Measurements from ENCODE around the gene RAC2.
"Not testable (repeated sequence)": the region's sequence is repeated elsewhere in the genome, so short reads cannot be mapped to it uniquely, and the experiment has no call there.

The RAC2 gene

DNA sequence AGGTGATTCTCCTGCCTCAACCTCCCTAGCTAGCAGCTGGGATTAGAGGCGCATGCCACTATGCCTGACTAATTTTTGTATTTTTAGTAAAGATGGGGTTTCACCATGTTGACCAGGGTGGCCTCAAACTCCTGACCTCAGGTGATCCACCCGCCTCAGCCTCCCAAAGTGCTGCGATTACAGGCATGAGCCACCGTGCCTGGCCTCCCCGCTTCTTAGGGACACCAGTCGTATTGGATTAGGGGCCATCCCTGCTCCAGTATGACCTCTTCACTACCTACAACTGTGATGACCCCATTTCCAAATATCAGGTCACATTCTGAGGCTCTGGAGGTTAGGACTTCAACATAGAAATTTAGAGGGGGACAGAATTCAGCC, 42.6 kb downstream of the RAC2 start:
- DNase-seq = not testable (repeated sequence)

DNA sequence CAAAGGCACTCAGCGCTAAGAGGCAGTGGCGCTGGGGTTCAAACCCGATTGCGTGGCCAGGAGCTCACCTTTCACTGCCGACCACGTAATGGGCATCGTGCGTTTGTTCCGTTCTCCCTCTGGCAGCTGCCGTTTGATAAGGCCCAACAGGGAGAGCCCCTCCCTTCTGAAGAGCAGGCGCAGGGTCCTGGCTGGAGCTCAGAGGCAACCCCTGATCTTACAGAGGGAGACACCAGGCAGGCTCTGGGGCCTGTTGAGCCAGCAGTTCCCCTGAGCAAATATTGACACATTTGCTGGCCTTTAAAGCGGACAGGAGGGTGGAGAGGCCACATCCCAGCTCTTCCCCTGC, 44.3 kb downstream of the RAC2 start:
- DNase-seq = no peak

DNA sequence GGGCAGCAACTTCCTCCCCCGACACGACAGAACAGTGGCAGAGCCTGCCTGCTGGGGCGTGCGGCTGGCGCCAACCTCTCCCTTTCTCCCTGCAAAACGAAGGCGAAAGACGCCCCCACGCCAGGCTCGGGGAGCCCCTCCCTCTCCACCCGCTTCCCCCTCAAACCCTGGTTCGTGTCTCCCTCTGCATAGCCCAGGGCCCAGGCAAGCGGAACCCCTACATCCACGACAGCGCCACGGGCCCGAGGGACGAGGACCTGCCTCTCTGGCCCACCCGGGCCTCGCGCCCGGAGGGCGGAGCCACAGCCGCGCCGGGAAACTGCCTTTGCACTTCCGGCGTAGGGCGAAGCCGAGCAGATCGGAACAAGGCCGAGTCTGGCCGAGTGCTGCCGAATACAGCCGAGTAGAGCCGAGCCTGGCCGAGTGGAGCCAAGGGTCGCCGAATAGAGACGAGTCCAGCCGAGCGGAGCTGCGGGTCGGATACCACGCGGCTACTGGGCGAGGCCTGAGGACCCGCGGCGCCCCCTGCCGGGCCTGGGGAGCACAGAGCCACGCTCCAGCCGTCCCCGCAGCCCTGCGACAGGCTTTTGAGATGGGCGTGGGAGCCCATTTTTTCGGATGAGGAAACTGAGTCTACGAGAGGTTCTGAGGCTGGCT, 44.8 kb downstream of the RAC2 start:
- peak; percentile 98 for DNase-seq

DNA sequence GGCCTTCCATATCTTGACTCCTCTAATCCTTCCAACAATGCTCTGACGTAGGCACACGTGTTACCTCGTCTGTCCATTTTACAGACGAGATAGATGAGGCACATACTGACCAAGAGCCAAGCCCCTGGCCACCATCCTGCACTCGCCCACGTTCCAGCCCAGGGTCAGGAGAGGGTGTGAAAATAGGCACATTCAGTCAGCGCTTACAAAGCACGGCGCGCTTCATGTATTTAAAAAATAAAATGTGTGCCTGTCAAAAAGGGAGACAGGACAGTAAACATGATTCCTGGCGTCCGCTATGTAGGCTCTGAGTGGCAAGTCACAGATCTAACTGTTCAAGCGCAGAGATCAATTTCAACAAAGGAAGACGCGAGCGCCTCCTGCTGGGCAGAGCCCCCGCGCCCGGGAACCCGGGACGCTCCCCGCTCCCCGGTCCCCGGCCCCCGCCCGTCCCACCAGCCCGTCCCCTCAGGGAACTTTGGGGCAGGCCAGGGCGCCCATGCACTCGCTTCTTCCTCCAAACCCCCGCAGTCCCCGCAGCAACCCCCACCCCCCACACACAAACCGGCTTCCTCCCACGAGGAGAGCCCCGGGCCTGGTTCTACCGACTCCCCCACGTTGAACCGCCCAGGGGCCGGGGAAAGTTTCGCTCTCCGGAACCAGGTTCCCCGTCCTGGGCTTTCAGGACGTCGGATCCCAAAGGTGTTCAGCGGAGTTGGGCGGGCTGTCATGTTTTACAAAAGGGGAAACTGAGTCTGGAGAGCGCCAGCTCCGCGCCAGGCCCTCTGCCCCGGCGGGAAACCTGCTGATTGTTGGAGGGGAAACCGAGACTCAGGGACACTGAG, 45.6 kb downstream of the RAC2 start:
- peak; percentile 58 for DNase-seq

GRCh38 chr22:37197451-37198257, 46.4 kb downstream of the RAC2 start:
- peak; percentile 60 for DNase-seq

DNA sequence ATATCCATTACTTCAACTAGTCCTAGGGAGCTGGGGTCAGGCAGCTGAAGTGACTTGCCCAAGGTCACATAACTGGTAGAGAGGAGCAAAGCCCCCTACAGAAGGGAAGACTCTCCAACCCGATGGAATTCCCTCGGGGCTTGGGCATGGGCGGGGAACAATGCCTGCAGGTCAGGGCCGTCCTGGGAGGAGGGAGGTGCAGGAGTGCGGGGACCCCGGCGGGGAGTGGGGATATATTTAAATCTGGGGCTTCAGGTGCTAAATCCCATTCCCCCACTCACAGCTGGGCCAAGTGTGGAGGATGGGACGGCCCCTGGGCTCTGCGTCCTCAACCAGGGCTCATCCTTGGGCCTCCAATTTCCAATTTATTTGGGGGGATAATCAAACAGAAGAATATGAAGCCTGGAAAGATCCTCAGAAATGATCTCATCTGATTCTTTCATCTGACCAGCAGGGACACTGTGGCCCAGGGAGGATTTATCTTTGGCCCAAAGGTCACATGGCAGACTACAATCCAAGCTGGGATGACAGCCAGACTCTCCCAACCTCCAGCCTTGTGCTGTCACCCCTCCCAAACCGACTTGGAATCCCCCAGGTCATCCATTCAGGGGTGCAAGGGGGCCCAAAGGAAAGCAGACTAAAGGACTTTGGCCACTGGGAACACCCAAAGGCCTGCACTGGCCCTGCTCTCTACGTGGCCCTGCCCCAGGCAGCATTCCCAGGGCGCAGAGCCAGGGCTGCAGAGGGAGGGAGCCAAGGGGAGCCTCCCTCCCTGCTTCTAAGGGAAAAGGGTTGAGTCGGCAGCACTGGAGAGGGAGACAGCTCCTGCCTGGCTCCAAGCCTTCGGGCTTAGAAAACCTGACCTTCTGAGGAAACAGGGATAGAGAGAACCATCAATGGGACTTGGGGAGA, 47.3 kb downstream of the RAC2 start:
- DNase-seq = no peak

- no peak for DNase-seq
Measured at GRCh38 chr22:37195921-37196320, 48.1 kb downstream of the RAC2 start.

GRCh38 chr22:37194750-37195149, 49.3 kb downstream of the RAC2 start:
- no peak for DNase-seq

DNA sequence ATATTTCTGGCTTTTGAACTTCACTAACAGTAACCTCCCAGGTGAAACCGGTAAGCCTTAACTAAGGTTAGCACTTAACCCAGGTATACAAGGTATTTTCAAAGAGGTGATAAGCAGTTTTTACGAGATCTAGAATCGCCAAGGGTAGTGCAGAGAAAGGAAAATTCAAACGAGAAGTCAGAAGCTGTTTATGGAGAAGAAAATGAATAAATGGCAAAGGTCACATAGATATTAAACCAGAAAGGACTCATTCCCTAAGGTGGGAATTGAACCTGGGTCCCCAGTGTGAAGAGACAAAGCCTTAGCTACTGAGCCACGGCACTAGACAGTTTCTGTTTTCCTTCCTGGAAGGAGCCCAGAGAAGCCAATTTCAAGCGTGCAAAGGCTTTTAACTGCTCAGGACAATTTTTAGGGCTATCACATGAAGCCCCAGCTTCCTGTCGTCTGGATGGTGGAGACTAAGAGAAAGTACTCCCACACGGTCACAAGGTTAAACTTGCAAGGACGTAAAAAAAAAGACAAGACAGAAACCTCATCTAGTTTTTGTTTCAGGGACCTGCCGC, 50.4 kb downstream of the RAC2 start:
- DNase-seq = no peak

DNA sequence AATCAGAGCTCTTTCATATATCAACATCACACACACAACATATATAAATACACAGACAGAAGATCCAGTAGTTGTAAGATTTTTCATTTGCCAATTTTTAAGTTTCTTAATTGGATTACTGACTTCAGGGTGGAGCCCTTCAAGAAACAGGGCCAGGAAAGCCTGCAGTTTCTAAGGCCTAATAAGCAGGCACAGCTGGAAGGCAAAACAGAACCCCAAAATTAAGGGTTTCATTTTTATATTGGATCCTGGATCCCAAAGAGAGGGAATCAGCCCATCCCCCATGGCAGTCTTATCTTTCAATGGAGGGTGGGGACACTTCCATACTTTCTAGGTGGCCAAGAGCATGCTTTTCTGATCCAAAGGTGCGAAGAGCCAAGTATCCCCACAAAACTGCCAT, 51.3 kb downstream of the RAC2 start:
- DNase-seq = no peak

DNA sequence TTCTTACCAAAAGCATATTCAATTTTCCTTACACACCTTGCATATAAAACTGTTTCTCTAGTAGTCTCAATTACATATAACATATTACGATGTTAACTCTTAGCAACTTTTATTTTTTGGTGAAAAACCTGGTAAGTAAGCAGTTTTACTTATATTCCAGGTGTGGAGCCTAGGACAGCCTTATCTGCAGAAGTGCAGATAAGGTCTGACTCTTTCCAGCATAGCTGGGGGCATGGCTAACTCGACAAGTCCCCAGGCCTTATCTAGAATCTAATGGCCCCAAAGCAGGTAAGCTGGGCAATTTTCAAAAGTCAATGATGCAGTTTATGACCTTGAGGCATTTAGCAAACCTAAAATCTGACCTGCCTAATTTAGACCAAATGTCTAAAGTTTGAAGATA, 51.9 kb downstream of the RAC2 start:
- no peak for DNase-seq

DNA sequence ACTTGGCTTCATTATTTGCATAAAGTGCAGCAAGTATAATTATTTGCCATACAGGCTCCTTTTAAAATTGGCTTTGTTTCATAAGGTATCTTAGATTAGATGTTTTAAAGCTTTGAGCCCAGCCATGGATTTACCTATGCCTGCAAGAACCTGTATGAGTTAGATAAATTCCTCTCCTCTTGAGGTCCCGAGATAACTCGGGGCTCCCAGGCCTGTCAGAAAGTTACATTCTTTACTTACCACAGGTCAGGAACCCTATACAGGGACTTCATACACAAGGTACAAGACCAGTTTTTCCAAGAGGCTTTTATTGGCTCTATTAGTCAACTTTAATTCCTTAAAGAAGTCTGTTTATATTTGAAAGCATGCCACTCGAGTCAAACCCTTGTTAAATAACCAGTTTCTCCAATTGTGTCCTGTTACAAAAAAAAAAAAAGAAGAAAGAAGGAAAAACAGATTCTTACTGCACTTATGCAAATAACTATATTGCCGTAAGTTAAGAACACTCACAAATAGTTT, 53.7 kb downstream of the RAC2 start:
- no peak for DNase-seq

DNA sequence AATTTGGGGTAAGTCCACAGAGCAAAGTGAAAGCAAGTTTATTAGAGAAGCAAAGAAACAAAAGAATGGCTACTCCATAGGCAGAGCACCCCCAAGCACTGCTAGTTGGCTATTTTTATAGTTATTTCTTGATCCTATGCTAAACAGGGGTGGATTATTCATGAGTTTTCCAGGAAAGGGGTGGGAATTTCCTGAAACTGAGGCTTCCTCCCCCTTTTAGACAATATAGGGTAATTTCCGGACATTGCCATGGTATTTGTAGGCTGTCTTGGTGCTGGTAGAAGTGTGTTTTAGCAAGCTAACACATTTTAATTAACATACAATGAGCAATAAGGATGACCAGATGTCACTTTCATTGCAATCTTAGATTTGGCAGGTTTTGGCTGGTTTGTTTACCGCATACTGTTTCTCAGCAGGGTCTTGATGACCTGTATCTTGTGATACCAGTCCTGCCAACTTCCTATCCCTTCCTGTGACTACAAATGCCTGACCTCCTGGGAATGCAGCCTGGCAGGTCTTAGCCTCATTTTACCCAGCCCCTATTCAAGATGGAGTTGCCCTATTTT, 55.1 kb downstream of the RAC2 start:
- DNase-seq = no peak

- DNase-seq = no peak
Measured at GRCh38 chr22:37187891-37188761, 55.9 kb downstream of the RAC2 start, which contains the start of gene C1QTNF6. C1QTNF6 (minus strand) TSS chr22:37188247; CDS start chr22:37188213, 34 bp downstream.

- DNase-seq = no peak
Measured at GRCh38 chr22:37187552-37187890, 56.5 kb downstream of the RAC2 start.

DNA sequence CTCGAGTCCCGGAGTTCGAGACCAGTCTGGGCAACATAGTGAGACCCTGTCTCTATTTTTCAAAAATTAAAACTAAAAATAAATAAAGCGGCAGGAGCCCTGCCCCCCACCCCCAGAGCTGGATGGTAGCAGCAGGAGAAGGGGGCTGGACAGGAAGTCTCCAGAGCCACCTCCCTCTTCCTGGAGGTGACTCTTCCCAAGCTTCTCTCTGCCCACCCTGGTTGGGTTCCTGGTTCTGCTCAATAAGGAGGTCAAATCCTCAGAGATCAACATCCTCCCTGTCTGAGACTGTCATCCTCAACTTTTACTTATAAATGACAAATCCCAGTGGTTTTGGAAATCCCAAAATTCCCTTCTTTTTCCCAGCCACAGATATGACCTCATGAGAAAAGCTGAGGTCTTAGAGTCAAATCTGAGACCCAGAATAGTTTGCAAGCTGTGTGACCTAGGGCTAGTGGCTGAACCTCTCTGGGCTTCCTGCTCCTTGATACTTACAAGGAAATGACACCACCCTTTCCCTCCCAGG, 57.0 kb downstream of the RAC2 start:
- no peak for DNase-seq

GRCh38 chr22:37186228-37186996, 57.7 kb downstream of the RAC2 start:
- no peak for DNase-seq

DNA sequence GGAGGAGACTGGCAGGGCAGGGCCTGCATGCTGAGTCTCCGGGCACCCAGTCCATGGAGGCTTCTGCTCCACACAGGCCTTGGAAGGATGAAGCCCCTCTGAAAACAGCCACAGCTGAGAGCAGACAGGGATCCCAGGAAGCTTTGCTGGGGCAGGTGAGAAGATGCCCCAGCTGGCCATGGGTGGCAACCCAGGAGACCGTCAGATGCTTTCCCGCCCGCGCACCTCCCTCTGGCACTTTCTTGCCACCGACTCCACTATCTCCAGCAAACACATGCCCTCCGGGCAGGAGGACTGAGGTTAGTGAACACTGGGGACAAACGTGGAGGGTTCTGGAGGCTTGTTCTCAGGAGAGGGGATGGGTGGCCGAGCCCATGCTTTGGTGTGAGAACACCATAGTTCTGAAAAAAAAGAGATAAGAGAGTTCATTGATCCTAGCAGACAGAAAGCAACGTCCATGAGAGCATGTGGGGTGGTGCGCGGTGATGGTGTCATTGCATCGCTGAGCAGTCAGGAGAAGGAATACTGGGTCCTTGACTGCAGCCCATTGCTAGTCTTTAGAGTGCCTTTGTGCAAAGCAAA, 58.3 kb downstream of the RAC2 start:
- no peak for DNase-seq

- no peak for DNase-seq
Measured at GRCh38 chr22:37184816-37185541, 59.1 kb downstream of the RAC2 start.

Data from NCI-H1092 treated with DMSO at 0.1 percent for 48 hours (cell line).